Hepatocyte (in vitro differentiated cells): ENCODE measurements around the gene DNLZ. TPM values are rescaled to one million over a fixed set of nuclear protein-coding genes. Genes with fewer than 3 reads are reported as not detected.

Experiments used
- DNase-seq: peaks from one replicate; pipeline ENCODE4 v3.0.0-alpha.2; 2016; ENCODE audit warnings: low spot score
- H2AFZ ChIP-seq: fragments of 200-600 bp; sonication (generic); 2 replicates; pipeline ENCODE4 v1.6.0; 2016; ENCODE audit warnings: antibody characterized with exemption, mild to moderate bottlenecking
- H3K27ac ChIP-seq: fragments of 200-600 bp; sonication (generic); 2 replicates; pipeline ENCODE4 v1.5.1; 2016; ENCODE audit warnings: mild to moderate bottlenecking
- H3K27me3 ChIP-seq: fragments of 200-600 bp; sonication (generic); 2 replicates; pipeline ENCODE4 v1.6.1; 2016
- H3K36me3 ChIP-seq: fragments of 200-600 bp; sonication (generic); replicated peaks from 2 replicates; pipeline ENCODE4 v1.5.1; 2016; ENCODE audit warnings: low read depth; ENCODE audit not compliant: insufficient read depth
- H3K4me1 ChIP-seq: fragments of 200-600 bp; sonication (generic); 2 replicates; pipeline ENCODE4 v1.5.1; 2016; ENCODE audit warnings: mild to moderate bottlenecking, moderate library complexity; ENCODE audit not compliant: insufficient read depth
- H3K4me2 ChIP-seq: fragments of 200-600 bp; sonication (generic); 2 replicates; pipeline ENCODE4 v1.6.0; 2016
- H3K4me3 ChIP-seq: fragments of 200-600 bp; sonication (generic); 2 replicates; pipeline ENCODE4 v1.5.1; 2016; ENCODE audit warnings: mild to moderate bottlenecking
- H3K79me2 ChIP-seq: fragments of 200-600 bp; sonication (generic); 2 replicates; pipeline ENCODE4 v1.6.0; 2017; ENCODE audit warnings: mild to moderate bottlenecking
- H3K9me2 ChIP-seq: fragments of 200-600 bp; sonication (generic); replicated peaks from 2 replicates; pipeline ENCODE4 v1.6.0; 2017; ENCODE audit warnings: mild to moderate bottlenecking; ENCODE audit not compliant: insufficient read depth
- H3K9me3 ChIP-seq: fragments of 200-600 bp; sonication (generic); 2 replicates; pipeline ENCODE4 v1.5.1; 2016; ENCODE audit warnings: low read depth, mild to moderate bottlenecking
- H4K20me1 ChIP-seq: fragments of 200-600 bp; sonication (generic); 2 replicates; pipeline ENCODE4 v1.6.0; 2016; ENCODE audit warnings: mild to moderate bottlenecking; ENCODE audit not compliant: insufficient read depth, poor library complexity, severe bottlenecking
- CTCF ChIP-seq: fragments of 200-600 bp; sonication (generic); IDR thresholded peaks from 2 replicates; pipeline ENCODE4 v1.5.1; 2016; ENCODE audit warnings: antibody characterized with exemption, mild to moderate bottlenecking; ENCODE audit not compliant: poor library complexity
- EZH2 ChIP-seq: fragments of 200-600 bp; sonication (generic); IDR thresholded peaks from 2 replicates; pipeline ENCODE4 v1.6.1; 2016; ENCODE audit warnings: antibody characterized with exemption, mild to moderate bottlenecking, borderline replicate concordance
- EZH2phosphoT487 ChIP-seq: fragments of 200-600 bp; sonication (generic); IDR thresholded peaks from one replicate; pipeline ENCODE4 v1.6.1; 2018; ENCODE audit warnings: antibody characterized with exemption, mild to moderate bottlenecking, low read depth, moderate library complexity; ENCODE audit not compliant: unreplicated experiment, severe bottlenecking
- WGBS: methylation state at CpG from one replicate; pipeline ENCODE4 v1.1.6; 2016; ENCODE audit warnings: low lambda C conversion rate; ENCODE audit errors: missing lambda C conversion rate; 5-methylcytosine and 5-hydroxymethylcytosine counted together
- polyA plus RNA-seq: library from polyadenylated mRNA; unstranded; fragments of >200 nt; fragmentation: Nextera tagmentation; extraction: Ambion mirVana; gene quantifications from 2 replicates; pipeline ENCODE4 v1.2.1, GENCODE V29; 2016
- total RNA-seq: library from RNA; depleted of rRNA; stranded (reverse); fragments of >200 nt; gene quantifications from 2 replicates; pipeline ENCODE4 v1.2.3, GENCODE V29; 2014

DNLZ gene
- total and polyA plus RNA-seq, 2 experiments from 2014 or later = 21.5 to 24.3 TPM

- Histone ChIP-seq H4K20me1 (no peaks in the 10 kb centered on the region), H3K4me2 (no peak overlapping the region), H3K36me3 (no peaks in the 10 kb centered on the region), H3K4me3 (no peak overlapping the region), H3K27me3 (no peaks in the 10 kb centered on the region), H2AFZ (no peak overlapping the region), H3K79me2 (peaks cover 17% of the 10 kb centered on the region), H3K27ac (no peak overlapping the region), H3K9me2 (no peaks in the 10 kb centered on the region), H3K4me1 (peaks cover 5% of the 10 kb centered on the region), H3K9me3 (no peaks in the 10 kb centered on the region)
- 91% methylated on average over 7 of the region's 7 CpGs for WGBS
- no peak for DNase-seq
- TF ChIP-seq EZH2phosphoT487 (no peak), CTCF (no peak), EZH2 (no peak)
Observed at GRCh38 chr9:136405481-136405880, 41.9 kb upstream of the DNLZ start.

DNA sequence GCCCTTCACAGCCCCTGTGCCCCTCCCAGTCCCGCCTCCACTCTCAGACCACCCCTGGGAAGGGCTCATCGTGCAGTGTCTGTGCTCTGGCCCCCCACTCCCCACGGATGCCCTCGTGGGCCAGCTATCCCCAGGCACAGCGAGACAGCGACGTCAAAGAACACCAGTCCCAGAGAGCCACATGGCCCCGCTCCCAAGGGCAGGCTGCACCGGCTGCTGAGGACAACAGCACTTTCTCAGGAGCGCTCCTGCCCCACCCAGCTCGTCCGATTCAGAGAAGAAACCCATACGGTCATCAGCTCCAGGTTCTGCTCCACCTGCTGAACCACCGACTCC is 41.2 kb upstream of the DNLZ start:
- 95% methylated on average over 14 of the region's 14 CpGs for WGBS
- TF ChIP-seq EZH2 (no peak), CTCF (no peak), EZH2phosphoT487 (no peak)

GRCh38 chr9:136403915-136404800 is 40.6 kb upstream of the DNLZ start:
- no peak overlapping the region for H2AFZ ChIP-seq
- 94% methylated on average over 32 of the region's 32 CpGs for WGBS
- no peak overlapping the region for H3K27ac ChIP-seq
- no peaks in the 10 kb centered on the region for H3K9me2 ChIP-seq
- H3K79me2 ChIP-seq = peaks cover 16% of the 10 kb centered on the region
- no peaks in the 10 kb centered on the region for H3K36me3 ChIP-seq
- H3K9me3 ChIP-seq = no peaks in the 10 kb centered on the region
- DNase-seq = no peak
- no peak for TF ChIP-seq CTCF
- no peak for TF ChIP-seq EZH2
- no peak for TF ChIP-seq EZH2phosphoT487
- no peaks in the 10 kb centered on the region for H3K27me3 ChIP-seq
- H3K4me2 ChIP-seq = no peak overlapping the region
- no peaks in the 10 kb centered on the region for H4K20me1 ChIP-seq
- peaks cover 4% of the 10 kb centered on the region for H3K4me1 ChIP-seq
- no peak overlapping the region for H3K4me3 ChIP-seq

More for the DNA sequence above, 41.2 kb upstream of the DNLZ start:
- H3K9me3 ChIP-seq = no peaks in the 10 kb centered on the region
- H3K4me2 ChIP-seq = no peak overlapping the region
- H3K4me3 ChIP-seq = no peak overlapping the region
- H3K27me3 ChIP-seq = no peaks in the 10 kb centered on the region
- H3K4me1 ChIP-seq = peaks cover 9% of the 10 kb centered on the region
- H4K20me1 ChIP-seq = no peaks in the 10 kb centered on the region
- H3K79me2 ChIP-seq = peaks cover 16% of the 10 kb centered on the region
- no peak overlapping the region for H2AFZ ChIP-seq
- H3K36me3 ChIP-seq = no peaks in the 10 kb centered on the region
- DNase-seq = no peak
- no peaks in the 10 kb centered on the region for H3K9me2 ChIP-seq
- H3K27ac ChIP-seq = no peak overlapping the region
